ENCODE data around the gene NGB.
"Not testable (repeated sequence)": the region's sequence is repeated elsewhere in the genome, so short reads cannot be mapped to it uniquely, and the experiment has no call there.

The NGB gene

DNA sequence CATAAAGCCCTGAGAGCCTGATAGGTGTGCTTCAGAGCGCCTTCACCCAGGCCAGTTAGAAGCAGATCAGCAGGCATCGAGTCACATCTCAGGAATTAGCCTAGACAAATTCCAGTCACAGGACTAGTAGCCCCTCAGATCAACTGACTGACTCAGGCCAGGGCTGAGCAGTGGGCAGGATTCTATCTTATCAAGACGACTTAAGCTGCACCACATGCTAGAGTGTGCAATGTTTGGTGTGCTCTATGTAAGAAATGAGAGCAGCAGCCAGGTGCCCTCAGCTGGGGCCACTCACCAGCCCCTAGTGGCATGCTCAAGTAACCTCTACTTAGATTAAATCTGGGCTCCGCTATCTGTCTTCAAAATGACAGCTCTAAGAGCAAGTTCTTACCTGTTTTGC, 19.7 kb upstream of the NGB start:
- DNase-seq: no peak

GRCh38 chr14:77286576-77286975, 15.6 kb upstream of the NGB start:
- DNase-seq: no peak

GRCh38 chr14:77284466-77284865, 13.5 kb upstream of the NGB start:
- no peak for DNase-seq

DNA sequence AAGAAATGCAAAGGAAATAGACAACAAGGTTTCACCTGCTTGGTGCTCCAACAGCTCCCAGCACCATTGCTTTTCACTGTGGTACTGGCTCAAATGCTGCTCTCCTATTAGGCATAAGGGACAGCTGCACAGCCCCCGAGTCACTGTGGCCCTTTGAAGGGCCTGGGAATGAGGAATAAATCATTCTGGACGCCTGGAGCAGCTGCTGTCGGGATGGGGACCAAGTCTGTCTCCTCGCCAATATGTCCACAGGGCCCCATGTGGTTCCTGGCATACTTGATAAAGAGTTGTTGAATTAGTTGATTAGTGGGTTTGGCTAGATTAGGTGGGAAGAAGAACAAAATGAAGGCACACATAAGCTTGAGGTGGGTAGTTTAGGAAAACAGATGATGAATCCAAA, 13.1 kb upstream of the NGB start:
- DNase-seq: no peak

- no peak for DNase-seq
Measured at GRCh38 chr14:77281852-77282410, 10.9 kb upstream of the NGB start.

- not testable (repeated sequence) for DNase-seq
Measured at GRCh38 chr14:77280921-77281320, 9.9 kb upstream of the NGB start.

GRCh38 chr14:77279719-77280118, 8.7 kb upstream of the NGB start:
- DNase-seq: no peak

- no peak for DNase-seq
Measured at GRCh38 chr14:77278461-77279230, 7.6 kb upstream of the NGB start.

- no peak for DNase-seq
Measured at GRCh38 chr14:77276959-77277358, 6.0 kb upstream of the NGB start.

GRCh38 chr14:77276295-77276935, 5.4 kb upstream of the NGB start:
- no peak for DNase-seq

DNA sequence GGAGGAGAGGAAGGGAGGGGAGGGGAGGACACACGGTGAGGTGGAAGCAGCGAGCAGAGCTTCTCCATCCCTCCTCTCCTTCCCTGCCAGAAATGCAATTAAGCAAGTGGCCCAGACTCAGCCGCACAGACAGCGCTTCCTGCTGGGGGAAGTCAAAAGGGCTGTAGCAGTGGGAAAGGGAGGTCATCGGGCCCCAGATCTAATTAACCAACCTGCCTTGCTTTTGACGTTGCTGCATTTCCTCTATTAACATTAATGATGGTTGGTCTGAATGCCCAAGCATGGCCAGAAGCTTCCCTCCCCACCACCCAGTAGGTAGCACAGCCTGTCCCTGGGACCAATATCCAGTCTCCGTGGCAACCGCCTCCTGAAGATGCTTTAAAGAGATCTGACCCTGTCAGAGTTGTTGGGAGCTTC, 4.6 kb upstream of the NGB start:
- DNase-seq: no peak

GRCh38 chr14:77275041-77275580, 4.1 kb upstream of the NGB start:
- no peak for DNase-seq

DNA sequence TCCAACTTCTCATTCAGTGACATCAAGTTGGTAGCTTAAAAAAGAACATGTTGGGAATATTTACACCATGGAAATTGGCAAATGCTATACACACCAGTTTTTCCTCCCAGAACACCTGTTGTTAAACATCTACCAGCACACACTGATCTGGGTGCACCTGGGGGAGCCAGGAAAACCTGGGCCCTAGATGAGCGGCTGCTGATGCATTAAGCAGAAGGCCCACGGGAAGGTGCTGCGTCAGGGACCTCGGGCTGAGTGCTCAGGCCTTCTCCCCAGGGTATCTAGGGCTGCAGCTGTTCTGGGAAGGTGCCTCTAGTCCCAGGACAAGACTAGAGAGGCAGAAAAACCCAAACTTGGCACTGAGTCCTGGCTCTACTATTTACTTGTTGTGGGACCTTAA, 2.8 kb upstream of the NGB start:
- no peak for DNase-seq

DNA sequence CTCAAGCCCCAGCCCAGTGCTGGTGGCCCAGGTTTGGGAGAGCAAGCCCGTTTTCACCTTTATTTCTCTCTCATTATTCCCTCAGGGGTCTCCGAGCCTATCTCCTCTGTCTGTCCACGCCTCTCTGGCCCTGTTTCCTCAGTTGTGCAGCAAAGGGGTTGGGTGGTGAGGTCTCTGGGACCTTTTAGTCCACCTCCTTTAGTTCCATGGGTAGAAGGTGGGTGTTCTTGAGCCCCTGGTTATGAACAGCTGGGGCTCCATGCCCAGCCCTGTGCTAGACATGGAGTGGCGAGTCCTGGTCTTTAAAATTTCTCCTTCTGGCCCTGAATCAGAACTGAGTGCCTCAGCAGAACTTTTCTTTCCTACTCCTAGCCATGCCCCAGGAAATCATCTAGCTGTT, 1.3 kb upstream of the NGB start:
- no peak for DNase-seq

DNA sequence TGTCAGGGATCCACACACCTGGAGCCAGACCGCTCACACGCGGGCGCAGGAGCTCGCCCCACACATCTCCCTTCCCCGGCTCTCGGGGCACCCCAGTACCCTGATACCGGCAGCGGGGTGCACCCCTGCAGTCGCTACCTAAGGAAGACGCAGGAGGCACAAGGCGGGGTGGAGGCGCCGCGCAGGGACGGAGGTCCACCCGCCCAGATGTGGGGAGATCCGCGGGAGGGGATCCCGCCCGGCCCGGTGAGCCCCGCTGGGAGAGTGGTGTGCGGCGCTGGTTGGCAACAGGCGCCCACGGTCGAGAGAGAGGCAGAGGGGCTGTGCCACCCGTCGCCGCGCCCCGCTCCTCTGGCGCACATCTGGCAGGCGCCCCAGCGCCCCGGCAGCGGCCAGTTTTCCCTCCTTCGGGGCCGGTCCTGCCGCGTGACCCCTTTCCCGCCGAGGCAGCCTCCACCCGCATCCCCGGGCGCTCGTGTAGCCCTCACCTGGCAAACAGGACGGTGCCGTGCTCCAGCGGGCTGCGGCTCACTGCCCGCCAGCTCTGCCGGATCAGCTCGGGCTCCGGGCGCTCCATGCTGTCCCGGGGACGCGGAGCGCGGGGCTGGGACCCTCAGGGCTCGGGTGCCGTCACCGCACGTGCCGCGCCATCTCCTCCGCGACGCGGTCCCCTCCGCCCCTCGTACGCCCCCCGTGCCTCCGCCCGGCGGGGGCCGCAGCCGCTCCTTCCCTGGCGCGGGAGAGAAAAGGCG, 469 bp downstream of the NGB start:
- no peak for DNase-seq

- no peak for DNase-seq
Measured at GRCh38 chr14:77268989-77269600, 1.9 kb downstream of the NGB start.

DNA sequence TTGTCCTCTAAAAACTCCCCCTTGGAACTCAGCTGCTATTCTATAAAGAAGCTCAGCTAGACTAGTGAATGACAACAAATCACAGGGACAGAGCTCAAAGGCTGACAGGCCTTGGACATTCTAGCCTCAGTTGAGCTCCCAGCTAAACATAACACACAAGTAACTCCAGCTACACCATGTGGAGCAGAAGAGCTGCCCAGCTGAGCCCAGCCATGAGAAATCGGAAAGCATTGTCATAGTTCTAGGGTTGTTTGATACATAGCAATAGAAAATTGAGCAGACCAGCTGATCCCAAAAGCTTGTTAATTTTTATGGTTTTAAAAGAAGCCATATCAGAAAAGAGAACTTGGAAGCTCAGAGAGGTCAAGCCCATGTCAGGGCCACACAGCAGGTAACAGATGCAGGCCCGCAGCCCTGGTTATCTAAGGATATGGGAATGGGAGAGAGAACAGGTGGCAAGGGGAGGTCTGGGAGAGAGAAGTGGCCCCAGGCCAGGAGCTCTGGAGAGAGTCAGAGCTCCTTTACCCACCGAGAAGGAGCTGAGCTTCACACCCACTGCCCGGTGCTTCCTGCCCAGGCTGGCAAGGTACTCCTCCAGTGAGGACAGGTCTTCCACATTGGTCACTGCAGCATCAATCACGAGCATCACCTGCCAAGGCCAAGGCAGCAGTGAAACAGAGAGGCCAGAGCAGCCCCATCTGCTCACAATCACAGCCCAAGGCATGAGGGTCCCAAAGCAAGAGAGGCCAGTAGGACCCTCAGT, 2.9 kb downstream of the NGB start:
- no peak for DNase-seq

DNA sequence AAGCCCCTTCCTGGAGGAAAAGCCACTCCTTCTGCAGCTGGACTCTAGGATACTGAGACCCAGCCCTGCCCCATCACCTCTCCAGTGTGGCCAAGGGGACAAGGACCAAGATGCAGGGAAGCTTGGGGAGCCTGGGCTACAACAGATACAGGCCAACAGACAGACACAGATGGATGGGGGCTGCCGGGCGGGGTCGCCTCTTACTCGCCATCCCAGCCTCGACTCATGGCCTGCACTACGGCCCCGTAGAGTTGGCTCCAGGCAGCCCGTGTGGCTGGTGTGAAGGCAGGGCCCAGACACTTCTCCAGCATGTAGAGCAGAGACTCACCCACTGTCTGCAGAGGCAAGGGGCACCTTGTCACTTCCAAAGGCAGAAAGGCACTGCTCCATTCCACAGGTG, 4.7 kb downstream of the NGB start:
- DNase-seq: no peak

DNA sequence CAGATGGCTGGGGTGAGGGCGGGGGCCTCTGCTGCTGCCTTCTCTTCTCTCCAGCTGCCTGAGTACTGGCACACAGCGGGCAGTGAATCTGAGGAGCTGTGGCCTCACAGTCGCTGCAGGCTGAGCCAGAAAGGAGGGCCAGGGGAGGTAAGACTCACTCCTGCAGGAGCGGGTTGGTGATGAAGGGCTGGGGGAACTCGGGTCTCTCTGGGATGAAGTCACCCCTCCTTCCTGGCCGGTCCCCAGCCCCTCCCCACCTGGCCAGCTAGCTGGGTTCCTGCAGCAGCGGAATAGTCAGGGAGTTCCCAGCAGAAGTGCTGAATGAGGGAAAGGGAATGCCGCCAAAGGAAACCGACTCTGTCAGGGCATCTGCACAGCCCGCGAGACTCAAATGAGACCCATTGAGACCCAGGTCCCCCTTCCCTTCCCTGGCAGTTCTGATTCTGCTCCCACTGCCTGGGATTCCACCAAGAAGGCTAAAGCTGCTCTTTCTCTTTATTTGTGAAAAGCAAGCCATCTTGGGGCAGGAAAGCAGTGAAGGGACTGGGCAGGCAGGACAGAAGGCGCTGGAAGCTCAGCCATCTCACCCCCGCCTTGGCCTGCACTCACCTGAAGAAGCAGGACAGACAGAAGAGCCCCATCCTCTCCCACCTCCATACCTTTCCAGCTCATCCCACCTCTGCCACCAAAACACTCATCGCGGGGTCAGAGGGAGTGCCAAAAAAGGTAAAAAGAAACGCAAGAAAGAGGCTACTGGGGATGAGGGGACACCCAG, 5.3 kb downstream of the NGB start:
- DNase-seq: no peak

DNA sequence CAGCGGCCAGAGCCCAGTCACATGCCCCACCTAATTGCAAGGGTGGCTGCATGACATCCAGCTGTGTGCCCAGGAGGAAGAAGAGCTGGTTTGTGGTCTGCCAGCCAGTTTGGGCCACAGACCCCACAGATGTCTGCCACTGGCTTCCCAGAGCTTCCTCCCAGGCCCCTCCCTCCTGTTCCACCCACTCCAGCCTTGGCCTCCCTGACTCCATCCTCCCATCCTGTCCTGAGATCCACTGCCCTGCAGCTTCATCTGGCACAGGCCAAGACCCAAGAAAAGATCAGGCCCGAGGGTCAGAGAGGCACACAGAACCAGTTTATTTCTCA, 5.9 kb downstream of the NGB start:
- DNase-seq: no peak

GRCh38 chr14:77264466-77265186, 6.4 kb downstream of the NGB start:
- DNase-seq: no peak

All from activated naive CD4-positive, alpha-beta T cell (primary cell).